Amygdala (tissue), 56 donors: ENCODE results near the gene COL13A1.

Source experiments
- DNase-seq, 56 donors: peaks; one replicate each; lab custom pipeline; 2025; lab: John Stamatoyannopoulos, UW

COL13A1 gene

GRCh38 chr10:69818676-69819239, 17.1 kb downstream of the COL13A1 start:
- no peak for DNase-seq

GRCh38 chr10:69819716-69820506, 18.2 kb downstream of the COL13A1 start:
- no peak for DNase-seq

GRCh38 chr10:69820817-69821216, 19.1 kb downstream of the COL13A1 start:
- DNase-seq: no peak

- no peak for DNase-seq
Measured at GRCh38 chr10:69825604-69826003, 23.9 kb downstream of the COL13A1 start.

- DNase-seq: no peak
Measured at GRCh38 chr10:69826094-69826493, 24.4 kb downstream of the COL13A1 start.

GRCh38 chr10:69826789-69827554, 25.3 kb downstream of the COL13A1 start:
- no peak for DNase-seq

GRCh38 chr10:69828144-69828870, 26.6 kb downstream of the COL13A1 start:
- no peak for DNase-seq

- DNase-seq: no peak
Measured at GRCh38 chr10:69829775-69830174, 28.1 kb downstream of the COL13A1 start.

- no peak for DNase-seq
Measured at GRCh38 chr10:69831231-69831855, 29.6 kb downstream of the COL13A1 start.

GRCh38 chr10:69835233-69835632, 33.5 kb downstream of the COL13A1 start:
- DNase-seq: no peak

GRCh38 chr10:69835875-69836730, 34.4 kb downstream of the COL13A1 start:
- DNase-seq: no peak

- DNase-seq: no peak
Measured at GRCh38 chr10:69836731-69837030, 35.0 kb downstream of the COL13A1 start.

GRCh38 chr10:69837261-69837660, 35.6 kb downstream of the COL13A1 start:
- no peak for DNase-seq

GRCh38 chr10:69838418-69838817, 36.7 kb downstream of the COL13A1 start:
- DNase-seq: no peak

GRCh38 chr10:69838853-69839252, 37.1 kb downstream of the COL13A1 start:
- DNase-seq: no peak

- DNase-seq: no peak
Measured at GRCh38 chr10:69839696-69840345, 38.1 kb downstream of the COL13A1 start.

GRCh38 chr10:69840773-69841172, 39.1 kb downstream of the COL13A1 start:
- DNase-seq: no peak

GRCh38 chr10:69842020-69842419, 40.3 kb downstream of the COL13A1 start:
- no peak for DNase-seq

- no peak for DNase-seq
Measured at GRCh38 chr10:69842882-69843281, 41.2 kb downstream of the COL13A1 start.
